RWPE1 (cell line): ENCODE measurements around the gene BABAM2.

ENCODE experiments used
- CTCF ChIA-PET: fragments of 350-600 bp; sonication (Branson Sonifier 250); formaldehyde crosslinking; extraction: SDS; loops from one replicate; lab custom pipeline; 2021; lab: Yijun Ruan, JAX
- POLR2A ChIA-PET: fragments of 400-600 bp; formaldehyde crosslinking; extraction: SDS; loops from one replicate; lab custom pipeline; 2020; ENCODE audit warnings: antibody characterized with exemption; ENCODE audit not compliant: low non-redundant PET; lab: Yijun Ruan, JAX
- DNase-seq: peaks from one replicate; pipeline ENCODE4 v3.0.0; 2012; ENCODE audit warnings: low spot score
- H3K27ac ChIP-seq: fragments of 450-650 bp; 2 replicates; pipeline ENCODE4 v1.5.1; 2017
- TF ChIP-seq, protein P1 (sequence below): fragments of 450-650 bp; conservative IDR thresholded peaks from 2 replicates; pipeline ENCODE4 v1.5.1; 2017; ENCODE audit warnings: low read depth, mild to moderate bottlenecking

BABAM2 gene

DNA sequence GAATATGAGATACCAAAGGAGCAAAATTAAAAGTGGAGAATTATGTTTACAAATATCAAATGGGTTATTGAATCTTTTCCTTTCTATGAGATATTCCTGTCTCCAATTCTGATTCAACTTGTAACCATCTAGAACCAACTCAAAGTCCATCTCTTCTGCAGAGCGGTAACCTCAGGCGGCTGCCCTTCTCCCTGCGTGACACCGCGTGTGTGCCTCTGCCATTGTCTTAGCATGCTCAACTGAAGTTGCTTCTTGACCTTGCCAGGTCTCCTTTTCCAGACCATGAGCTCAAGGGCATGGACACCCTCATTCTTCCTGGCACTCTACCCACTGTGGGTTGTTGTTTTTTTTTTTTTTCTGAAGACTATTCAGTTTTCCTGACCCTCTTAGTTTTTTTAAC is 398.1 kb downstream of the BABAM2 start:
- H3K27ac ChIP-seq, result no peak overlapping the region
- POLR2A ChIA-PET, result no interaction called here
- CTCF ChIA-PET, result no interaction called here
- no peak for DNase-seq
- TF ChIP-seq, protein P1, sequence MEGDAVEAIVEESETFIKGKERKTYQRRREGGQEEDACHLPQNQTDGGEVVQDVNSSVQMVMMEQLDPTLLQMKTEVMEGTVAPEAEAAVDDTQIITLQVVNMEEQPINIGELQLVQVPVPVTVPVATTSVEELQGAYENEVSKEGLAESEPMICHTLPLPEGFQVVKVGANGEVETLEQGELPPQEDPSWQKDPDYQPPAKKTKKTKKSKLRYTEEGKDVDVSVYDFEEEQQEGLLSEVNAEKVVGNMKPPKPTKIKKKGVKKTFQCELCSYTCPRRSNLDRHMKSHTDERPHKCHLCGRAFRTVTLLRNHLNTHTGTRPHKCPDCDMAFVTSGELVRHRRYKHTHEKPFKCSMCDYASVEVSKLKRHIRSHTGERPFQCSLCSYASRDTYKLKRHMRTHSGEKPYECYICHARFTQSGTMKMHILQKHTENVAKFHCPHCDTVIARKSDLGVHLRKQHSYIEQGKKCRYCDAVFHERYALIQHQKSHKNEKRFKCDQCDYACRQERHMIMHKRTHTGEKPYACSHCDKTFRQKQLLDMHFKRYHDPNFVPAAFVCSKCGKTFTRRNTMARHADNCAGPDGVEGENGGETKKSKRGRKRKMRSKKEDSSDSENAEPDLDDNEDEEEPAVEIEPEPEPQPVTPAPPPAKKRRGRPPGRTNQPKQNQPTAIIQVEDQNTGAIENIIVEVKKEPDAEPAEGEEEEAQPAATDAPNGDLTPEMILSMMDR, result no peak

DNA sequence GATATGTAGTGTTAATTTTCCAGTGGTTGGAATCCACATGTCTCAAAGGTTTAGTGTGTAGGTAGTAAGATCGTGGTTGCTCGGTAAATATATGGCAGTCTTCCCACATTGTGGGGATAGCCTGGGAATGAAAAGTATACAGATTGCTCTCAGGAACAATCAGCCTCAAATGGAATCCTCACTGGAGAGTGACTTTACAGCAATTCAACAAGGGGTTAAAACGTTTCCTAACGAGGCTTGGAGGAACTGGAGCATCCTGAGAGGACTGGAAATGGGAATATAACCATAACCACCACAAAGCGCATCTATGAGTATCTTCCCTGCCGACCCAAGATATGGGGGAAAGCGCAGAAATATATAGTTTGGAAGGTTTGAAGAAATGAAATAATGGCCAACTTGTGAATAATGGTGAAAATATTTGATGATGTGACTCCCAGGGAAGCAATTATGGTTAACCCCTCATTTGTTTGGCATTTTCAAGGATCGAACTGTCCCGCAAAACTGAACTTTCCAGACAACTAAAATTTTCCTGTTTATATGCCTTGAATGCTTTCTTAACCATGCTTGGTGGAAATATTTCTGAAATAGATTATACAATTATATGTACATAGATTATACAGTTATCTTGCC is 401.4 kb downstream of the BABAM2 start:
- DNase-seq, result no peak
- ChIA-PET CTCF (no interaction called here), POLR2A (no interaction called here)
- TF ChIP-seq, protein P1, result no peak
- no peak overlapping the region for H3K27ac ChIP-seq

DNA sequence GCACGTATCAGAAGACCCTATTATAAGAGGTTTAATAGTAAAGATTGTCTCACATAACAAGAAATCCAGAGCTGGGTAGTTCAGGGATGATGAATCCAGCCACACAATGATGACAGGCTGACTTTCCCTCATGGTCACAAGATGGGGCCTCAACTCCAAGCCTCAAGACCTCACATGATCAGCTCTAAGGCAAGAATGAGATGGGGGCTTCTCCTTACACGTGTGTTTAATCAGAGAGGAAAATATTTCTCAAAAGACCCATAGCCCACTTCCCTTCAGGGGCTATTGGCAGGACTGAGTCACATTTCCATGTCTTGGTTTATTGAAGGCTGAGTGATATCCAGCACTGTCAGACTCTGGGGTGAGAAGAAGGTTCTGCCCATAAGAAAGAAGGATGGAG is 402.0 kb downstream of the BABAM2 start:
- TF ChIP-seq, protein P1, result no peak
- CTCF ChIA-PET, result no interaction called here
- POLR2A ChIA-PET, result no interaction called here
- no peak overlapping the region for H3K27ac ChIP-seq
- no peak for DNase-seq

DNA sequence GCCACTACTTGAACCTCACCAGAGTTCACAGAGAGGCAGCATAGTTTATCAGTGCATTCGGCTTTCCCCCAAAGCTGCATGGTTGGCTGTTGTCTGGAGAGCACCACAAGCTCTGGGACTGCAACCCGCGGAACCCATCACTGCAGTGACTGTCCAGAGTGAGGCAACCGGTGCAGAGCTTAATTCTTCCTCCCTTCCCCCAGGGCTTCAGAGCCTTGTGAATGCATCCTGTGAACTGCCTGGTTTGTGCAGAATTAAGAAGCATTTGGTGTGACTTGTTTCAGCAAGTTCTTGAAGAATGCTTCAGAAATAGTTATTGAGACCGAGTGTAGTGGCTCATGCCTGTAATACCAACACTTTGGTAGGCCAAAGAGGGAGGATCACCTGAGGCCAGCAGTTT is 402.9 kb downstream of the BABAM2 start:
- TF ChIP-seq, protein P1, result no peak
- POLR2A ChIA-PET, result no interaction called here
- peak; percentile 22 for DNase-seq
- CTCF ChIA-PET, result interaction anchor here (0.6 kb wide), 1 partner anchor 30 kb away, joined by 3 read pairs; no protein-coding TSS in a partner anchor
- peak overlapping the region; percentile 38; the same call in 1 of the 2 replicates for H3K27ac ChIP-seq

DNA sequence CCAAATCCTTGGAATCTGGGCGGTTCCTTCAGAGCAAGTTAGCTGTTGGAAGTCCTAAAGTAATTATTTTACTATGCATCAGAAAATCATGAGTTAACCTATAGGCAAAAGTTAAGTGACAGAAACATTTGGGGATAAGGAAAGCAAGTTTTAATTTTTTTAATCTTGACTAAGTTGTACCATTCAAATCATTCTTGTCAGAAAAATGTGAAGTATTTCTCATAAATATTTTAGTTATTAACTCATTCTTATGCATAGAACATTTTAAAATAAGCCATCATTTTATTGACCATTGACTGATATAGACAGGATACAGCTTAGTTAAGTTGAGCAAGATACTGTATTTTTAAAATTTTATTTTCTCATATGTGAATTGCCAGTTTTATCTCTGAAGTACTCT is 403.9 kb downstream of the BABAM2 start:
- no peak for DNase-seq
- ChIA-PET POLR2A (no interaction called here), CTCF (no interaction called here)
- peak overlapping the region; percentile 40 for H3K27ac ChIP-seq
- TF ChIP-seq, protein P1, result no peak

DNA sequence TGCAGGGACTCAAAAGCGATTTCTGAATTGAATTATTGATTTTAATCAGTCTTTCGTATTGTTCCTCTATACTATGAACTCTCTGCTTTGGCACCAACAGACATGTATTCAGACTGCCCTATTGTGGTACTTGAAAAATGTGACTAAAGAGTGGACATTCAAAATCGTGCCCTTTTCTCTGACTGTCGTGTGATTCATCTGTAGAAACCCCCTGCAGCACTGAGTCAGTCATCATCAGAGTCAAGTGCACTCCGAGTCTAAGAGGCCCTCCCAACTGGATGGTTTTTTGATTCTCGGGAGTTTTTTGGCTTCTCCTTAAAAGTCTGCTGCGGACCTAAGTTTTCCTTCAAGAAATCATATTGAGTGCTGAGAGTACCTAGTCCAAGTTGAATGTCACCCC is 405.7 kb downstream of the BABAM2 start:
- DNase-seq, result peak; percentile 21

More for the DNA sequence above, 405.7 kb downstream of the BABAM2 start:
- TF ChIP-seq, protein P1, result no peak
- H3K27ac ChIP-seq, result no peak overlapping the region
- POLR2A ChIA-PET, result no interaction called here
- CTCF ChIA-PET, result interaction anchor here (0.6 kb wide), 1 partner anchor 228 kb away, joined by 3 read pairs; no protein-coding TSS in a partner anchor
